Gastrocnemius medialis (tissue), 4 donors: ENCODE data around the gene WDCP.

Experiments
- POLR2A ChIP-seq, 2 donors: fragments of 450-650 bp; IDR thresholded peaks; one replicate each; pipeline ENCODE4 v1.6.1; 2017; ENCODE audit warnings: antibody characterized with exemption in 2 of 2, mild to moderate bottlenecking in 2 of 2, moderate library complexity in 2 of 2
- TF ChIP-seq, protein P1 (sequence below), 5 experiments: fragments of 450-650 bp in 3 of 5; fragments of 200-600 bp in 2 of 5; sonication (generic) in 2 of 5; IDR thresholded peaks in 4 of 5; conservative IDR thresholded peaks in 1 of 5; 1 replicate in 4 of 5; 2 replicates in 1 of 5; pipeline ENCODE4 v1.5.1; 2016 to 2019; ENCODE audit warnings: antibody characterized with exemption in 5 of 5, mild to moderate bottlenecking in 3 of 5, moderate library complexity in 3 of 5

DNA sequence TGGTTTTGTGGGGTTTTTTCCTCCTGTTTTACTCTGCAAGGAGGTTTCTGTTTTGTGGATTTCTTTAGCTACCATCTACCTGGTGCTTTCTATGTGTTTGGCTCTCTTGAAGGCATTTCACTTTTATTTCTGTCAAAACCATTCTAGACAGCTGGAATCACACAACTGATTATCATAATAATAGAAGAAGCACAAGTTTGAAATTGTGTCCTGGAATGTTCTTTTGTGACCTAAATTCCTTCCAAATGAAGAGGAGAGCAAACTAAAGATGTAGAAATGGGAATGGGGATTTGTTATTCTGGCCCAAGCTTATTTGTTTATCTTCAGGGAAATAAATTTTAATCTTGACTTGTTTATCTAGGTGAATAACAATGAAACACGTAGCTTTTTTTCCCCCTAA is 54.3 kb downstream of the WDCP start:
- TF ChIP-seq, protein P1, sequence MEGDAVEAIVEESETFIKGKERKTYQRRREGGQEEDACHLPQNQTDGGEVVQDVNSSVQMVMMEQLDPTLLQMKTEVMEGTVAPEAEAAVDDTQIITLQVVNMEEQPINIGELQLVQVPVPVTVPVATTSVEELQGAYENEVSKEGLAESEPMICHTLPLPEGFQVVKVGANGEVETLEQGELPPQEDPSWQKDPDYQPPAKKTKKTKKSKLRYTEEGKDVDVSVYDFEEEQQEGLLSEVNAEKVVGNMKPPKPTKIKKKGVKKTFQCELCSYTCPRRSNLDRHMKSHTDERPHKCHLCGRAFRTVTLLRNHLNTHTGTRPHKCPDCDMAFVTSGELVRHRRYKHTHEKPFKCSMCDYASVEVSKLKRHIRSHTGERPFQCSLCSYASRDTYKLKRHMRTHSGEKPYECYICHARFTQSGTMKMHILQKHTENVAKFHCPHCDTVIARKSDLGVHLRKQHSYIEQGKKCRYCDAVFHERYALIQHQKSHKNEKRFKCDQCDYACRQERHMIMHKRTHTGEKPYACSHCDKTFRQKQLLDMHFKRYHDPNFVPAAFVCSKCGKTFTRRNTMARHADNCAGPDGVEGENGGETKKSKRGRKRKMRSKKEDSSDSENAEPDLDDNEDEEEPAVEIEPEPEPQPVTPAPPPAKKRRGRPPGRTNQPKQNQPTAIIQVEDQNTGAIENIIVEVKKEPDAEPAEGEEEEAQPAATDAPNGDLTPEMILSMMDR (IDR thresholded peaks at IDR 0.05 in 4 of 5, conservative IDR thresholded peaks at IDR 0.05 in 1 of 5): no peak
- TF ChIP-seq POLR2A (IDR thresholded peaks at IDR 0.05): no peak
